ENCODE measurements around the gene PLA1A.

GRCh38 chr3:119632829-119633228 lies 35.1 kb downstream of the PLA1A start:
- TF ChIP-seq POLR2A (IDR thresholded peaks at IDR 0.05) = no peak
- TF ChIP-seq CTCF (IDR thresholded peaks at IDR 0.05) = no peak
